IMR-90 (cell line): ENCODE results near the gene ZNF554. TPM values are rescaled to one million over a fixed set of nuclear protein-coding genes. Genes with fewer than 3 reads are reported as not detected.

Experiments used
- ATAC-seq: fragments of 200-7000 bp; cut with Tn5 transposase; 2 replicates; pipeline ENCODE4 v1.9.1; 2020; ENCODE audit warnings: low read depth, mild to moderate bottlenecking, moderate library complexity
- BruUV-seq: library from RNA; stranded (reverse); fragments of 400-500 nt; replicated peaks from 2 replicates; lab custom pipeline; 2021; lab: Mats Ljungman, UMichigan
- CTCF ChIA-PET: fragments of 300-600 bp; formaldehyde crosslinking; extraction: SDS; loops from one replicate; lab custom pipeline; 2021; ENCODE audit warnings: antibody characterized with exemption; lab: Yijun Ruan, JAX
- POLR2A ChIA-PET: fragments of 300-600 bp; sonication (Branson Sonifier 250); formaldehyde crosslinking; loops from one replicate; lab custom pipeline; 2022; ENCODE audit warnings: antibody characterized with exemption; ENCODE audit not compliant: unreplicated experiment; lab: Charles Lee
- DNase-seq: peaks from one replicate; pipeline ENCODE4 v3.0.0; 2013
- H2AFZ ChIP-seq: replicated peaks from 2 replicates; pipeline ENCODE3; 2013; ENCODE audit warnings: low read length, mild to moderate bottlenecking; ENCODE audit not compliant: poor library complexity
- H2AK5ac ChIP-seq: 2 replicates; pipeline ENCODE4 v1.6.1; 2013; ENCODE audit warnings: low read depth, low read length, inconsistent platforms
- H2AK9ac ChIP-seq: replicated peaks from 2 replicates; pipeline ENCODE3; 2013; ENCODE audit warnings: mild to moderate bottlenecking, low read depth, low read length, moderate library complexity; ENCODE audit not compliant: poor library complexity
- H2BK120ac ChIP-seq: 2 replicates; pipeline ENCODE4 v1.6.1; 2013; ENCODE audit warnings: low read depth, low read length, inconsistent platforms
- H2BK15ac ChIP-seq: 3 replicates; pipeline ENCODE4 v1.6.1; 2013; ENCODE audit warnings: low read depth, low read length, inconsistent platforms
- H2BK20ac ChIP-seq: 2 replicates; pipeline ENCODE4 v1.6.1; 2013; ENCODE audit warnings: low read depth, mild to moderate bottlenecking, inconsistent platforms, low read length, moderate library complexity
- H2BK5ac ChIP-seq: 2 replicates; pipeline ENCODE4 v1.6.1; 2013; ENCODE audit warnings: mild to moderate bottlenecking, low read depth, low read length, inconsistent platforms; ENCODE audit not compliant: poor library complexity, severe bottlenecking
- H3K14ac ChIP-seq: replicated peaks from 2 replicates; pipeline ENCODE4 v1.6.1; 2013; ENCODE audit warnings: low read depth, low read length, inconsistent platforms
- H3K18ac ChIP-seq: 2 replicates; pipeline ENCODE4 v1.6.1; 2013; ENCODE audit warnings: low read depth, low read length, control low read depth
- H3K23ac ChIP-seq: 2 replicates; pipeline ENCODE4 v1.6.1; 2013; ENCODE audit warnings: low read depth, low read length, inconsistent platforms
- H3K27ac ChIP-seq: 2 replicates; pipeline ENCODE4 v1.5.1; 2013; ENCODE audit warnings: mild to moderate bottlenecking, control low read depth, low read length; ENCODE audit not compliant: insufficient read depth
- H3K27me3 ChIP-seq: 2 replicates; pipeline ENCODE4 v1.6.1; 2013; ENCODE audit warnings: low read length; ENCODE audit not compliant: control insufficient read depth, insufficient read depth
- H3K36me3 ChIP-seq: 2 replicates; pipeline ENCODE4 v1.6.1; 2013; ENCODE audit warnings: low read length, mixed read lengths; ENCODE audit not compliant: control insufficient read depth, insufficient read depth
- H3K4ac ChIP-seq: 2 replicates; pipeline ENCODE4 v1.6.1; 2013; ENCODE audit warnings: low read depth, low read length, inconsistent platforms
- H3K4me1 ChIP-seq: 2 replicates; pipeline ENCODE4 v1.6.1; 2013; ENCODE audit warnings: low read length, mixed read lengths; ENCODE audit not compliant: control insufficient read depth, insufficient read depth
- H3K4me2 ChIP-seq: 2 replicates; pipeline ENCODE4 v1.6.1; 2013; ENCODE audit warnings: low read depth, mild to moderate bottlenecking, control low read depth, low read length, moderate library complexity
- H3K4me3 ChIP-seq: 2 replicates; pipeline ENCODE4 v1.5.1; 2013; ENCODE audit warnings: low read depth, mild to moderate bottlenecking, control low read depth, low read length, moderate library complexity; ENCODE audit not compliant: insufficient read depth
- H3K56ac ChIP-seq: 2 replicates; pipeline ENCODE4 v1.6.1; 2013; ENCODE audit warnings: low read length, inconsistent platforms; ENCODE audit not compliant: insufficient read depth; ENCODE audit errors: extremely low read depth
- H3K79me1 ChIP-seq, 2 experiments: 2 replicates each; pipeline ENCODE4 v1.6.1; 2013; ENCODE audit warnings: low read length in 2 of 2, inconsistent platforms in 1 of 2, low read depth in 1 of 2
- H3K9ac ChIP-seq: 2 replicates; pipeline ENCODE4 v1.6.1; 2013; ENCODE audit warnings: low read depth, low read length, control low read depth
- H3K9me1 ChIP-seq: 2 replicates; pipeline ENCODE4 v1.6.1; 2013; ENCODE audit warnings: low read length, inconsistent platforms; ENCODE audit not compliant: insufficient read depth
- H3K9me3 ChIP-seq: 2 replicates; pipeline ENCODE4 v1.6.1; 2013; ENCODE audit warnings: low read length; ENCODE audit not compliant: control insufficient read depth, insufficient read depth
- H4K20me1 ChIP-seq: 2 replicates; pipeline ENCODE4 v1.6.1; 2013; ENCODE audit warnings: low read length, inconsistent platforms; ENCODE audit not compliant: insufficient read depth
- H4K5ac ChIP-seq: 2 replicates; pipeline ENCODE4 v1.6.1; 2013; ENCODE audit warnings: mild to moderate bottlenecking, low read depth, low read length, control low read depth
- H4K8ac ChIP-seq, 2 experiments: 2 replicates each; pipeline ENCODE4 v1.6.1; 2013; ENCODE audit warnings: low read depth in 2 of 2, low read length in 2 of 2, control low read depth in 1 of 2, inconsistent platforms in 1 of 2
- H4K91ac ChIP-seq: 2 replicates; pipeline ENCODE4 v1.6.1; 2013; ENCODE audit warnings: low read depth, low read length, inconsistent platforms; ENCODE audit not compliant: insufficient read depth
- BHLHE40 ChIP-seq: fragments of 150-350 bp; IDR thresholded peaks from 2 replicates; pipeline ENCODE4 v1.6.1; 2016; ENCODE audit warnings: mild to moderate bottlenecking, low read depth, low read length
- CEBPB ChIP-seq: IDR thresholded peaks from 2 replicates; pipeline ENCODE4 v1.6.1; 2012; ENCODE audit warnings: low read depth, low read length, improper control_type of control experiment
- CHD1 ChIP-seq: IDR thresholded peaks from 2 replicates; pipeline ENCODE4 v1.6.1; 2012; ENCODE audit warnings: low read depth, low read length, improper control_type of control experiment
- CTCF ChIP-seq: conservative IDR thresholded peaks from 2 replicates; pipeline ENCODE4 v1.5.1; 2012; ENCODE audit warnings: mild to moderate bottlenecking, low read depth, low read length, improper control_type of control experiment
- ELK1 ChIP-seq: fragments of 150-350 bp; IDR thresholded peaks from 2 replicates; pipeline ENCODE4 v1.6.1; 2016; ENCODE audit warnings: low read depth, mild to moderate bottlenecking, low read length, moderate library complexity, borderline replicate concordance
- FOS ChIP-seq: fragments of 150-350 bp; IDR thresholded peaks from 2 replicates; pipeline ENCODE4 v1.6.1; 2016; ENCODE audit warnings: low read depth, low read length
- MAFK ChIP-seq: IDR thresholded peaks from 2 replicates; pipeline ENCODE4 v1.6.1; 2012; ENCODE audit warnings: low read depth, low read length, improper control_type of control experiment
- MAZ ChIP-seq: IDR thresholded peaks from 2 replicates; pipeline ENCODE4 v1.6.1; 2012; ENCODE audit warnings: low read depth, mild to moderate bottlenecking, low read length, improper control_type of control experiment, moderate library complexity, borderline replicate concordance
- MXI1 ChIP-seq: IDR thresholded peaks from 2 replicates; pipeline ENCODE4 v1.6.1; 2012; ENCODE audit warnings: low read depth, mild to moderate bottlenecking, low read length, moderate library complexity, borderline replicate concordance
- NFE2L2 ChIP-seq: fragments of 150-350 bp; IDR thresholded peaks from 2 replicates; pipeline ENCODE4 v1.6.1; 2016; ENCODE audit warnings: low read depth, mild to moderate bottlenecking, low read length
- POLR2A ChIP-seq: IDR thresholded peaks from 2 replicates; pipeline ENCODE4 v1.6.1; 2012; ENCODE audit warnings: mild to moderate bottlenecking, low read depth, low read length
- RAD21 ChIP-seq: IDR thresholded peaks from 2 replicates; pipeline ENCODE4 v1.6.1; 2012; ENCODE audit warnings: low read length, improper control_type of control experiment
- RCOR1 ChIP-seq: IDR thresholded peaks from 2 replicates; pipeline ENCODE4 v1.6.1; 2012; ENCODE audit warnings: mild to moderate bottlenecking, low read length, improper control_type of control experiment; ENCODE audit not compliant: insufficient replicate concordance
- RFX5 ChIP-seq: IDR thresholded peaks from 2 replicates; pipeline ENCODE4 v1.8.0; 2012; ENCODE audit warnings: low read depth, mild to moderate bottlenecking, low read length, moderate library complexity
- SMC3 ChIP-seq: fragments of 150-350 bp; IDR thresholded peaks from 2 replicates; pipeline ENCODE4 v1.6.1; 2016; ENCODE audit warnings: low read depth, mild to moderate bottlenecking, antibody characterized with exemption, low read length, moderate library complexity
- USF2 ChIP-seq: fragments of 150-350 bp; IDR thresholded peaks from 2 replicates; pipeline ENCODE4 v1.6.1; 2017; ENCODE audit warnings: mild to moderate bottlenecking, antibody characterized with exemption, low read length, low read depth
- whole genome bisulfite sequencing, 2 experiments: methylation state at CpG; one replicate each; pipeline versions ENCODE4 v1.1.5 to v1.1.7; 2013; ENCODE audit warnings: missing lambda C conversion rate in 2 of 2; ENCODE audit not compliant: insufficient read length in 1 of 2; ENCODE audit errors: extremely low coverage in 2 of 2; 5-methylcytosine and 5-hydroxymethylcytosine counted together
- dilution Hi-C: fragments of 300-500 bp; cut with HindIII; formaldehyde crosslinking; loops from one replicate; pipeline ENCODE4 v1.14.3; 2018; ENCODE audit warnings: low sequenced_read_pairs; ENCODE audit not compliant: unreplicated experiment
- in situ Hi-C: fragments of 300-500 bp; cut with MboI; formaldehyde crosslinking; loops from 3 replicates; pipeline ENCODE4 v1.14.3; 2019; ENCODE audit warnings: low sequenced_read_pairs, inconsistent platforms, mixed read lengths
- intact Hi-C: fragments of 100-400 bp; cut with micrococcal nuclease; formaldehyde crosslinking; loops from 2 replicates; pipeline ENCODE4 v1.10.0; 2022
- polyA plus RNA-seq, 3 experiments: library from polyadenylated mRNA; depleted of rRNA; stranded (reverse); fragments of >200 nt; gene quantifications; 2 replicates each; pipeline ENCODE4 v1.2.3, GENCODE V29; 2012; ENCODE audit warnings: low replicate concordance in 1 of 3
- total RNA-seq: library from RNA; depleted of rRNA; stranded (reverse); fragments of >200 nt; gene quantifications from 2 replicates; pipeline ENCODE4 v1.2.3, GENCODE V29; 2012

The ZNF554 gene
- total and polyA plus RNA-seq, 2 of the 4 experiments (the other 2 are of a cell fraction) = 1.5 to 3.0 TPM

- Histone ChIP-seq H4K8ac (no peak overlapping the region), H4K5ac (no peak overlapping the region), H3K9me3 (no peaks in the 10 kb centered on the region), H3K27ac (no peak overlapping the region), H2BK15ac (no peak overlapping the region), H3K14ac (no peak overlapping the region), H3K4me1 (no peaks in the 10 kb centered on the region), H2AK9ac (no peak overlapping the region), H3K9ac (no peak overlapping the region), H3K4me2 (no peak overlapping the region), H3K27me3 (no peaks in the 10 kb centered on the region), H3K56ac (no peak overlapping the region), H3K18ac (no peak overlapping the region), H2BK120ac (no peak overlapping the region), H3K79me1 (peaks cover 0 to 37% of the 10 kb centered on the region in 2 experiments; a peak in 3 of 4 replicates), H3K4me3 (no peak overlapping the region), H3K9me1 (no peaks in the 10 kb centered on the region), H2AK5ac (no peak overlapping the region), H3K36me3 (peaks cover 47% of the 10 kb centered on the region), H3K4ac (no peak overlapping the region), H4K91ac (no peak overlapping the region), H2BK20ac (no peak overlapping the region), H3K23ac (no peak overlapping the region), H2AFZ (no peak overlapping the region), H4K20me1 (peaks cover under 1% of the 10 kb centered on the region), H2BK5ac (no peak overlapping the region)
- BruUV-seq = no TSS peak
- in situ Hi-C loops (no loop called here), dilution Hi-C loops (no loop called here), intact Hi-C loops (no loop called here)
- ChIA-PET POLR2A (no interaction called here), CTCF (no interaction called here)
- ATAC-seq (no peak), DNase-seq (no peak)
- WGBS, 2 experiments = 97% methylated on average over 7 of the region's 15 CpGs; no CpG with 5 or more reads in 1 of the 2 experiments
- TF ChIP-seq BHLHE40 (no peak), SMC3 (no peak), RAD21 (no peak), CHD1 (no peak), USF2 (no peak), NFE2L2 (no peak), RFX5 (no peak), CEBPB (no peak), POLR2A (no peak), RCOR1 (no peak), MAZ (no peak), MAFK (no peak), CTCF (no peak), FOS (no peak), ELK1 (no peak), MXI1 (no peak)
These were observed 22.4 kb upstream of the ZNF554 start for GRCh38 chr19:2797280-2797679.
